H9 (cell line): ENCODE data around the gene TMTC1. TPM values are rescaled to one million over a fixed set of nuclear protein-coding genes. Genes with fewer than 3 reads are reported as not detected.

Source experiments
- DNase-seq: peaks from one replicate; pipeline ENCODE4 v3.0.0-alpha.2; 2017
- H2AFZ ChIP-seq: one replicate; pipeline ENCODE4 v1.6.1; 2013; ENCODE audit warnings: mild to moderate bottlenecking, low read length, control low read depth, moderate library complexity
- H2AK5ac ChIP-seq: 2 replicates; pipeline ENCODE4 v1.6.1; 2013; ENCODE audit warnings: low read length, control low read depth, mixed read lengths; ENCODE audit not compliant: insufficient read length
- H2BK120ac ChIP-seq: one replicate; pipeline ENCODE4 v1.6.1; 2013; ENCODE audit warnings: low read depth, mild to moderate bottlenecking, low read length, control low read depth, inconsistent platforms; ENCODE audit not compliant: poor library complexity, severe bottlenecking
- H2BK12ac ChIP-seq: 2 replicates; pipeline ENCODE4 v1.6.1; 2013; ENCODE audit warnings: low read length, control low read depth, mixed read lengths, low read depth; ENCODE audit not compliant: insufficient read length
- H2BK15ac ChIP-seq: 2 replicates; pipeline ENCODE4 v1.6.1; 2013; ENCODE audit warnings: low read depth, low read length, control low read depth
- H2BK20ac ChIP-seq: one replicate; pipeline ENCODE4 v1.6.1; 2013; ENCODE audit warnings: low read depth, mild to moderate bottlenecking, low read length, control low read depth, inconsistent platforms; ENCODE audit not compliant: poor library complexity, severe bottlenecking
- H2BK5ac ChIP-seq: 2 replicates; pipeline ENCODE4 v1.6.1; 2013; ENCODE audit warnings: low read length, control low read depth, mixed read lengths; ENCODE audit not compliant: insufficient read length
- H3K14ac ChIP-seq: 2 replicates; pipeline ENCODE4 v1.6.1; 2013; ENCODE audit warnings: low read length, control low read depth; ENCODE audit not compliant: insufficient read depth
- H3K18ac ChIP-seq: 2 replicates; pipeline ENCODE4 v1.6.1; 2013; ENCODE audit warnings: low read depth, mild to moderate bottlenecking, mixed read lengths, low read length, control low read depth; ENCODE audit not compliant: insufficient read length
- H3K23ac ChIP-seq: 2 replicates; pipeline ENCODE4 v1.6.1; 2013; ENCODE audit warnings: low read length, control low read depth, mixed read lengths, low read depth; ENCODE audit not compliant: insufficient read length
- H3K23me2 ChIP-seq: 2 replicates; pipeline ENCODE4 v1.6.1; 2013; ENCODE audit warnings: low read depth, mild to moderate bottlenecking, mixed read lengths, low read length, control low read depth; ENCODE audit not compliant: insufficient read length, poor library complexity, severe bottlenecking
- H3K27ac ChIP-seq: 2 replicates; pipeline ENCODE4 v1.5.1; 2013; ENCODE audit warnings: low read length, control low read depth, mixed read lengths, low read depth; ENCODE audit not compliant: insufficient read length
- H3K27me3 ChIP-seq: 2 replicates; pipeline ENCODE4 v1.6.1; 2013; ENCODE audit warnings: low read length, control low read depth, inconsistent platforms; ENCODE audit not compliant: insufficient read depth
- H3K4ac ChIP-seq: 2 replicates; pipeline ENCODE4 v1.6.1; 2013; ENCODE audit warnings: low read depth, mild to moderate bottlenecking, control low read depth, inconsistent platforms, low read length, moderate library complexity
- H3K4me1 ChIP-seq: 2 replicates; pipeline ENCODE4 v1.6.1; 2013; ENCODE audit warnings: low read length, control low read depth, inconsistent platforms; ENCODE audit not compliant: insufficient read depth
- H3K4me2 ChIP-seq: 2 replicates; pipeline ENCODE4 v1.6.1; 2013; ENCODE audit warnings: low read length, control low read depth, mixed read lengths; ENCODE audit not compliant: insufficient read length, insufficient read depth
- H3K56ac ChIP-seq: 2 replicates; pipeline ENCODE4 v1.6.1; 2013; ENCODE audit warnings: low read depth, mild to moderate bottlenecking, mixed read lengths, low read length, control low read depth; ENCODE audit not compliant: insufficient read length
- H3K79me1 ChIP-seq: 2 replicates; pipeline ENCODE4 v1.6.1; 2013; ENCODE audit warnings: low read depth, mild to moderate bottlenecking, moderate library complexity, low read length, control low read depth, inconsistent platforms; ENCODE audit not compliant: insufficient read depth, poor library complexity, severe bottlenecking
- H3K79me2 ChIP-seq: 2 replicates; pipeline ENCODE4 v1.6.1; 2013; ENCODE audit warnings: low read length, control low read depth, inconsistent platforms; ENCODE audit not compliant: insufficient read depth
- H3K9ac ChIP-seq: 2 replicates; pipeline ENCODE4 v1.6.1; 2013; ENCODE audit warnings: low read length, control low read depth, mixed read lengths; ENCODE audit not compliant: insufficient read length; ENCODE audit errors: extremely low read depth
- H3K9me3 ChIP-seq: one replicate; pipeline ENCODE4 v1.6.1; 2013; ENCODE audit warnings: low read depth, low read length, inconsistent platforms; ENCODE audit not compliant: control insufficient read depth
- H3T11ph ChIP-seq: one replicate; pipeline ENCODE4 v1.6.1; 2013; ENCODE audit warnings: mild to moderate bottlenecking, low read length, control low read depth, inconsistent platforms
- H4K20me1 ChIP-seq: one replicate; pipeline ENCODE4 v1.6.1; 2013; ENCODE audit not compliant: control insufficient read depth, insufficient read length, insufficient read depth
- H4K5ac ChIP-seq: 2 replicates; pipeline ENCODE4 v1.6.1; 2013; ENCODE audit warnings: low read depth, mild to moderate bottlenecking, mixed read lengths, low read length, control low read depth; ENCODE audit not compliant: insufficient read length
- H4K8ac ChIP-seq: replicated peaks from 2 replicates; pipeline ENCODE4 v1.6.1; 2013; ENCODE audit warnings: low read length, control low read depth, mixed read lengths, low read depth; ENCODE audit not compliant: insufficient read length
- H4K91ac ChIP-seq: 2 replicates; pipeline ENCODE4 v1.6.1; 2013; ENCODE audit warnings: low read depth, mild to moderate bottlenecking, moderate library complexity, mixed read lengths, low read length, control low read depth; ENCODE audit not compliant: insufficient read length
- H3K27ac Mint-ChIP-seq, 3 experiments: 2 replicates in 2 of 3; 3 replicates in 1 of 3; pipeline ENCODE4 v1.8.0; 2020 to 2021; ENCODE audit warnings: mixed read lengths in 3 of 3, mild to moderate bottlenecking in 1 of 3, moderate library complexity in 1 of 3
- H3K27me3 Mint-ChIP-seq: 2 replicates; pipeline ENCODE4 v1.8.0; 2021; ENCODE audit warnings: low read depth, mild to moderate bottlenecking, moderate library complexity, mixed read lengths
- H3K36me3 Mint-ChIP-seq, 3 experiments: 2 replicates in 2 of 3; 3 replicates in 1 of 3; pipeline ENCODE4 v1.8.0; 2020 to 2021; ENCODE audit warnings: low read depth in 3 of 3, mixed read lengths in 3 of 3; ENCODE audit not compliant: insufficient read depth in 1 of 3
- H3K4me1 Mint-ChIP-seq, 2 experiments: 2 replicates each; pipeline ENCODE4 v1.8.0; 2020; ENCODE audit warnings: mixed read lengths in 2 of 2
- H3K4me3 Mint-ChIP-seq, 2 experiments: 2 replicates in 1 of 2; 3 replicates in 1 of 2; pipeline ENCODE4 v1.8.0; 2020 to 2021; ENCODE audit warnings: mild to moderate bottlenecking in 2 of 2, mixed read lengths in 2 of 2, moderate library complexity in 1 of 2
- H3K9me3 Mint-ChIP-seq, 2 experiments: 2 replicates in 1 of 2; 3 replicates in 1 of 2; pipeline ENCODE4 v1.8.0; 2020; ENCODE audit warnings: mild to moderate bottlenecking in 2 of 2, mixed read lengths in 2 of 2, moderate library complexity in 1 of 2
- WGBS: extraction: QIAGEN DNeasy Blood & Tissue Kit; methylation state at CpG from one replicate; pipeline ENCODE4 v1.1.7; 2013; ENCODE audit warnings: missing lambda C conversion rate, low lambda C conversion rate, mixed read lengths; ENCODE audit not compliant: insufficient read length; ENCODE audit errors: extremely low coverage; 5-methylcytosine and 5-hydroxymethylcytosine counted together
- total RNA-seq: library from RNA; stranded (reverse); gene quantifications from 2 replicates; pipeline ENCODE4 v1.2.1, GENCODE V29; 2021
- TF ChIP-seq, protein P1 (sequence below): fragments of 200-600 bp; sonication (generic); conservative IDR thresholded peaks from 3 replicates; pipeline ENCODE4 v1.8.0; 2021; ENCODE audit warnings: antibody characterized with exemption, mild to moderate bottlenecking

The TMTC1 gene
- total RNA-seq, 1 experiment from 2014 or later, result 16.1 TPM

DNA sequence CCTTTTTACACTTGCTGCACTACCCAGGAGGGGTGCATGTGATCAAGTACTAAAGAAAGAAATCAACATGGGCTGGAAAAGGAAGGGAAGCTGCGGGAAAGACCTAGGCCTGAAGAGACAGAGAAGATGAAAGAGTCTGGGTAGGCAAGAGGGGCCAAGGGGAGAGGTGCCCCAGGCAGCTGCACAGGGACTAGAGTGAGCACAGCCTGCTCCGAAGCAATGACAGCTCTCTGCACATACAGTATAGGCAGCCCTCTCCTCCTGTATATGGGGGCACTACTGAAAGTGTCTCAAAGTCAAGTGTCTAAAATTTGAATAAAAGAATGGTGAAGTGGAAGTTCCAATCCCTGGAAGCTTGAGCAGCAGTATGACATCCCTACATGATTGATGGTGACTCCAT is 112.0 kb downstream of the TMTC1 start:
- H3K79me2 ChIP-seq, result no peaks in the 10 kb centered on the region
- H4K8ac ChIP-seq, result no peak overlapping the region
- no peak overlapping the region for H2BK20ac ChIP-seq
- H3K4me1 ChIP-seq, result no peaks in the 10 kb centered on the region; the same call in 1 of the 2 replicates
- no peak overlapping the region for H3K14ac ChIP-seq
- Mint-ChIP-seq H3K9me3 (no peaks in the 10 kb centered on the region), H3K27me3 (no peaks in the 10 kb centered on the region), H3K36me3 (no peaks in the 10 kb centered on the region), H3K4me3 (no peak overlapping the region), H3K27ac (peak overlapping the region in 1 of 3 experiments; percentile 63; a peak in 3 of 7 replicates), H3K4me1 (peaks cover 20 to 30% of the 10 kb centered on the region in 2 experiments)
- H3K79me1 ChIP-seq, result no peaks in the 10 kb centered on the region
- no peak overlapping the region for H2AFZ ChIP-seq
- no peak overlapping the region for H2AK5ac ChIP-seq
- H2BK12ac ChIP-seq, result no peak overlapping the region
- H3K4me2 ChIP-seq, result no peak overlapping the region
- H2BK120ac ChIP-seq, result no peak overlapping the region
- H3K23ac ChIP-seq, result no peak overlapping the region
- no peak overlapping the region for H3K27ac ChIP-seq
- H3K9me3 ChIP-seq, result no peaks in the 10 kb centered on the region
- H2BK15ac ChIP-seq, result no peak overlapping the region
- H2BK5ac ChIP-seq, result no peak overlapping the region
- H3K18ac ChIP-seq, result no peak overlapping the region
- no peak overlapping the region for H3K56ac ChIP-seq
- H3K4ac ChIP-seq, result no peak overlapping the region
- DNase-seq, result no peak
- H3K23me2 ChIP-seq, result no peaks in the 10 kb centered on the region
- H4K91ac ChIP-seq, result no peak overlapping the region
- no peaks in the 10 kb centered on the region for H3K27me3 ChIP-seq
- no peak overlapping the region for H3K9ac ChIP-seq
- H4K5ac ChIP-seq, result no peak overlapping the region
- no CpG with 5 or more reads among the region's 2 CpGs for WGBS
- TF ChIP-seq, protein P1, sequence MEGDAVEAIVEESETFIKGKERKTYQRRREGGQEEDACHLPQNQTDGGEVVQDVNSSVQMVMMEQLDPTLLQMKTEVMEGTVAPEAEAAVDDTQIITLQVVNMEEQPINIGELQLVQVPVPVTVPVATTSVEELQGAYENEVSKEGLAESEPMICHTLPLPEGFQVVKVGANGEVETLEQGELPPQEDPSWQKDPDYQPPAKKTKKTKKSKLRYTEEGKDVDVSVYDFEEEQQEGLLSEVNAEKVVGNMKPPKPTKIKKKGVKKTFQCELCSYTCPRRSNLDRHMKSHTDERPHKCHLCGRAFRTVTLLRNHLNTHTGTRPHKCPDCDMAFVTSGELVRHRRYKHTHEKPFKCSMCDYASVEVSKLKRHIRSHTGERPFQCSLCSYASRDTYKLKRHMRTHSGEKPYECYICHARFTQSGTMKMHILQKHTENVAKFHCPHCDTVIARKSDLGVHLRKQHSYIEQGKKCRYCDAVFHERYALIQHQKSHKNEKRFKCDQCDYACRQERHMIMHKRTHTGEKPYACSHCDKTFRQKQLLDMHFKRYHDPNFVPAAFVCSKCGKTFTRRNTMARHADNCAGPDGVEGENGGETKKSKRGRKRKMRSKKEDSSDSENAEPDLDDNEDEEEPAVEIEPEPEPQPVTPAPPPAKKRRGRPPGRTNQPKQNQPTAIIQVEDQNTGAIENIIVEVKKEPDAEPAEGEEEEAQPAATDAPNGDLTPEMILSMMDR, result no peak
- no peak overlapping the region for H3T11ph ChIP-seq
- no peaks in the 10 kb centered on the region for H4K20me1 ChIP-seq
